ENCODE measurements around the gene THY1.

DNA sequence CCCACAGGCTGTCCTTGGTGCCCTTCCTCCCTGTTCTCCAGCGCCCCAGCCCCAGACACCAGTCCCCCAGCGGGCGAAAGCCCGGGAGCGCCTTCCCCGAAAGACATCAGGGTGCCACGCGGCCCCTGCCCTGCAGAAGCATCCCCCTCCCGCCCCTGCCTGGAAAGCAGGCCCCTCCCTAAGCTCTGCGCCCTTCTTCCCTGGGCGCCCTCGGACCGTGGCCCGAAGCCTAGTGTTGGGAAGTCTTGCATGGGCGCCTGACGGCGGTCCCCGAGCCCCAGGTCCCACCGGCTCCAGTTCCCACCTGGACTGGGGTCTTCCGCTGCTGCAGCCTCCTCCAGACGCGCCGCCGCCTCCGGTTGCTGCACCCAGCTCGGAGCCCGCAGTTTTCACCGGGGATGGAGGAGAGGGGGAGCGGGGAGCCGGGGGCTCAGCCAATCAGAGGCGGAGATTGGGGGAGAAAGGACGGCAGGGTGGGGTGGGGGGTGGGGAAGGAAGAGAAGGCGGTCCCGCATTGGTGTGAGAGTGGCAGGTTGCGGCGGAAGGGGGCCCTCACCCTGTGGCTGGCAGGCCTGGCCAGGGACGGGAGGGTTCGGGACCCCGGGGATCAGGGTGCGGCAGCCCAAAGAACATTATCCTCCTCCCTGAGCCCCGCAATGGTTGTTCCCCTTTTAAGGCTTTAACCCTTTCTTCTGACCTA, at the start of gene THY1:
- TF ChIP-seq RAD21 (IDR thresholded peaks at IDR 0.05; ENCODE audit: low read depth) (no peak), TEAD4 (IDR thresholded peaks at IDR 0.05) (no peak), EGR1 (IDR thresholded peaks at IDR 0.05) (no peak), NFIC (IDR thresholded peaks at IDR 0.05) (no peak), EP300 (IDR thresholded peaks at IDR 0.05; ENCODE audit: borderline replicate concordance) (no peak), TAF1 (IDR thresholded peaks at IDR 0.05; ENCODE audit: low read depth) (no peak), YY1 (IDR thresholded peaks at IDR 0.05; ENCODE audit: low read depth) (no peak)
- TF ChIP-seq, protein P1, sequence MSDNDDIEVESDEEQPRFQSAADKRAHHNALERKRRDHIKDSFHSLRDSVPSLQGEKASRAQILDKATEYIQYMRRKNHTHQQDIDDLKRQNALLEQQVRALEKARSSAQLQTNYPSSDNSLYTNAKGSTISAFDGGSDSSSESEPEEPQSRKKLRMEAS (IDR thresholded peaks at IDR 0.05) = no peak
- TF ChIP-seq, protein P2, sequence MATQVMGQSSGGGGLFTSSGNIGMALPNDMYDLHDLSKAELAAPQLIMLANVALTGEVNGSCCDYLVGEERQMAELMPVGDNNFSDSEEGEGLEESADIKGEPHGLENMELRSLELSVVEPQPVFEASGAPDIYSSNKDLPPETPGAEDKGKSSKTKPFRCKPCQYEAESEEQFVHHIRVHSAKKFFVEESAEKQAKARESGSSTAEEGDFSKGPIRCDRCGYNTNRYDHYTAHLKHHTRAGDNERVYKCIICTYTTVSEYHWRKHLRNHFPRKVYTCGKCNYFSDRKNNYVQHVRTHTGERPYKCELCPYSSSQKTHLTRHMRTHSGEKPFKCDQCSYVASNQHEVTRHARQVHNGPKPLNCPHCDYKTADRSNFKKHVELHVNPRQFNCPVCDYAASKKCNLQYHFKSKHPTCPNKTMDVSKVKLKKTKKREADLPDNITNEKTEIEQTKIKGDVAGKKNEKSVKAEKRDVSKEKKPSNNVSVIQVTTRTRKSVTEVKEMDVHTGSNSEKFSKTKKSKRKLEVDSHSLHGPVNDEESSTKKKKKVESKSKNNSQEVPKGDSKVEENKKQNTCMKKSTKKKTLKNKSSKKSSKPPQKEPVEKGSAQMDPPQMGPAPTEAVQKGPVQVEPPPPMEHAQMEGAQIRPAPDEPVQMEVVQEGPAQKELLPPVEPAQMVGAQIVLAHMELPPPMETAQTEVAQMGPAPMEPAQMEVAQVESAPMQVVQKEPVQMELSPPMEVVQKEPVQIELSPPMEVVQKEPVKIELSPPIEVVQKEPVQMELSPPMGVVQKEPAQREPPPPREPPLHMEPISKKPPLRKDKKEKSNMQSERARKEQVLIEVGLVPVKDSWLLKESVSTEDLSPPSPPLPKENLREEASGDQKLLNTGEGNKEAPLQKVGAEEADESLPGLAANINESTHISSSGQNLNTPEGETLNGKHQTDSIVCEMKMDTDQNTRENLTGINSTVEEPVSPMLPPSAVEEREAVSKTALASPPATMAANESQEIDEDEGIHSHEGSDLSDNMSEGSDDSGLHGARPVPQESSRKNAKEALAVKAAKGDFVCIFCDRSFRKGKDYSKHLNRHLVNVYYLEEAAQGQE (IDR thresholded peaks at IDR 0.05; ENCODE audit: low read depth) = no peak
- TF ChIP-seq, protein P3, sequence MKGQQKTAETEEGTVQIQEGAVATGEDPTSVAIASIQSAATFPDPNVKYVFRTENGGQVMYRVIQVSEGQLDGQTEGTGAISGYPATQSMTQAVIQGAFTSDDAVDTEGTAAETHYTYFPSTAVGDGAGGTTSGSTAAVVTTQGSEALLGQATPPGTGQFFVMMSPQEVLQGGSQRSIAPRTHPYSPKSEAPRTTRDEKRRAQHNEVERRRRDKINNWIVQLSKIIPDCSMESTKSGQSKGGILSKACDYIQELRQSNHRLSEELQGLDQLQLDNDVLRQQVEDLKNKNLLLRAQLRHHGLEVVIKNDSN (IDR thresholded peaks at IDR 0.05) = no peak
